ENCODE results near the gene ANKRD11.
"Not testable (repeated sequence)": the region's sequence is repeated elsewhere in the genome, so short reads cannot be mapped to it uniquely, and the experiment has no call there.

The ANKRD11 gene

DNA sequence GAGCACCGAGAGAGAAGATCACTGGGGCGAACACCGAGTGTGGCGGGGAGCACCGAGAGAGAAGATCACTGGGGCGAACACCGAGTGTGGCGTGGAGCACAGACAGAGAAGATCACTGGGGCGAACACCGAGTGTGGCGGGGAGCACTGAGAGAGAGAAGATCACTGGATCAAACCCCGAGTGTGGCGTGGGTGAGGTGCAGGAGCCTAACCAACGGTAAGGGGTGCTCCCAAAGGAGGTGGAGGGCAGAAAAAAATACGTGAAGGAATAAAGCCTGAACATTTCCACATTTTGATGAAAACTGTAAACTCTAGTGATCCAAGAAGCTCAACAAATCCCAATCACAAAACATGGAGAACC is 100.2 kb downstream of the ANKRD11 start:
- H3K4me3 Mint-ChIP-seq; H3K27ac Mint-ChIP-seq; DNase-seq (ENCODE audit: low spot score in 2 of 2); ATAC-seq; H3K9me3 Mint-ChIP-seq: not testable (repeated sequence)
- peaks cover 73% of the 10 kb centered on the region for H3K4me1 Mint-ChIP-seq
- H3K36me3 Mint-ChIP-seq: peaks cover 80% of the 10 kb centered on the region

DNA sequence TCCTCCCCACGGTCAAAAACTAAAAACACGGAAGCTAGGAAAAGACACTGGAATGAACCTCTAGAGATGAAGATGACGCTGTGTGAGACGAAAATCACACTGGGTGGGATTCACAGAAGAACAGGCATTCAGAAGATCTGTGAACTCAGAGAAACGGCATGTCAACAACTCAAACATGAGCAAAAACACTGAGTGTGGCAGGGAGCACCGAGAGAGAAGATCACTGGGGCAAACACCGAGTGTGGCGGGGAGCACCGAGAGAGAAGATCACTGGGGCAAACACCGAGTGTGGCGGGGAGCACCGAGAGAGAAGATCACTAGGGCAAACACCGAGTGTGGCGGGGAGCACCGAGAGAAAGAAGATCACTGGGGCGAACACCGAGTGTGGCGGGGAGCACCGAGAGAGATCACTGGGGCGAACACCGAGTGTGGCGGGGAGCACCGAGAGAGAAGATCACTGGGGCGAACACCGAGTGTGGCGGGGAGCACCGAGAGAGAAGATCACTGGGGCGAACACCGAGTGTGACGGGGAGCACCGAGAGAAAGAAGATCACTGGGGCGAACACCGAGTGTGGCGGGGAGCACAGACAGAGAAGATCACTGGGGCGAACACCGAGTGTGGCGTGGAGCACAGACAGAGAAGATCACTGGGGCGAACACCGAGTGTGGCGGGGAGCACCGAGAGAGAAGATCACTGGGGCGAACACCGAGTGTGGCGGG is 100.7 kb downstream of the ANKRD11 start:
- peaks cover 69% of the 10 kb centered on the region for H3K4me1 Mint-ChIP-seq
- H3K4me3 Mint-ChIP-seq: not testable (repeated sequence)
- peaks cover 74% of the 10 kb centered on the region for H3K36me3 Mint-ChIP-seq

DNA sequence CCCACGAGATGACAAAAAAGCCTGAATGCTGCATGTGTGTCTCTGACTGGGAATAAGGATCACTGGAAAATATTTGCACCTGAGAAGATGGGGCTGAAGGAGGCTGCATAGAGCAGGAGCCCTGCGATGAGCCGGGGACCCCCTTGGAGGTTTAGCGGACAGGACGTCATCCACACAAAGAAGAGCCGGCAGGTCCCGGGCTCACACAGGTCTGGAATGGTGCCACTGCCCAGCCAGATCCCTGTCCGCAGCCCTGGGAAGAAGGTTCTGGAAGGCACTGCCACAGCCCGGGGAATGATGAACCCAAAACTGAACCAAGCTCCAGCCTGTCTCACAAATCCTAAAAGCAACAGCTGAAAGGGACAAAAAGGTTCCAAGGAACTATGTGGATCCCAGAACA is 101.8 kb downstream of the ANKRD11 start:
- Mint-ChIP-seq H3K4me3 (no peak overlapping the region), H3K9me3 (peaks cover 3% of the 10 kb centered on the region), H3K4me1 (peaks cover 71% of the 10 kb centered on the region), H3K36me3 (peaks cover 67% of the 10 kb centered on the region), H3K27ac (peak overlapping the region; percentile 63)
- DNase-seq (ENCODE audit: low spot score in 2 of 2) (no peak), ATAC-seq (no peak)

More for the DNA sequence above, 100.7 kb downstream of the ANKRD11 start:
- peak overlapping the region; percentile 13 for H3K27ac Mint-ChIP-seq
- ATAC-seq; DNase-seq (ENCODE audit: low spot score in 2 of 2); H3K9me3 Mint-ChIP-seq: not testable (repeated sequence)

DNA sequence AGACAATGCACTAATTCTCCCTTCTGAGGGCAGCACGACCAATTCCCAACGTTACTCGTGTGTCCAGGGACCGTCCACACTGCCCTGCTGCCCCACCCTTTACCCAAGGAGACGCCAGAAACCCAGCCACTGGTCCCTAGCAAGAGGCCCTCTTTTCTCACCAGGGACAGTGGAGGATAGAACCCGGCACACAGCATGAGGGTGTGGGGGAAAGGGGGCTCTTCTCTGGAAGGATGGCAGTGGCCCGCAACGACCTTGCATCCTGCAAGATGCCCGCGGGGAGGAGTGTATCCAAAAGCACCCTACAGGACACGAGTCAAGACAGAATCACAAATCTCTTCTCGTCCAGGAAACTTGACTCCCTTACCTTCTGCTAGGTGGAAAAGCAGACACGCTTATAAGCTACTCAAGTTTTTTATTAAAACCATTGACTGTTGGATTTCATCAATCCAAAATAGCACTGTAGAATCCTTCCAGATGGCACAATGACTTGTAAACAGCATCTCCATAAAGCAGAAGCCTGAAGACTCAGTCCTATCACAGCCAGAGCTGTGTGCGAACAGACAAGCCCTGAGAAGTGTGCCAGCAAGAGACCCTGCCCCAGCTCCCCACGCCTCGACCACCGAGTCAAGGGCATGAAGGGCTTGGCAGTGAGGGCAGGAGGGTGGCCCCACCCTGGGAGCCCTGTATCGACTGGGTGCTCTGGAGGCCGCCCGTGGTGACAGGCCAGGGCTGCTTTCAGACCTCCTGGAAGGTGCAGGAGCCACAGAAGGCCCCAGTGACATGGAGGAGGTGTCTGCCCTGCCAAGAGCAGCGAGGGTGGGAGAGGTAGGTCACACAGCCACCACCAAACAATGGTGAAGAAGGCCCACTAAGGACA is 103.8 kb downstream of the ANKRD11 start:
- Mint-ChIP-seq H3K9me3 (peaks cover 3% of the 10 kb centered on the region), H3K36me3 (peaks cover 60% of the 10 kb centered on the region), H3K4me3 (no peak overlapping the region), H3K27ac (peak overlapping the region; percentile 79), H3K4me1 (peaks cover 76% of the 10 kb centered on the region)
- ATAC-seq (no peak), DNase-seq (ENCODE audit: low spot score in 2 of 2) (no peak)

DNA sequence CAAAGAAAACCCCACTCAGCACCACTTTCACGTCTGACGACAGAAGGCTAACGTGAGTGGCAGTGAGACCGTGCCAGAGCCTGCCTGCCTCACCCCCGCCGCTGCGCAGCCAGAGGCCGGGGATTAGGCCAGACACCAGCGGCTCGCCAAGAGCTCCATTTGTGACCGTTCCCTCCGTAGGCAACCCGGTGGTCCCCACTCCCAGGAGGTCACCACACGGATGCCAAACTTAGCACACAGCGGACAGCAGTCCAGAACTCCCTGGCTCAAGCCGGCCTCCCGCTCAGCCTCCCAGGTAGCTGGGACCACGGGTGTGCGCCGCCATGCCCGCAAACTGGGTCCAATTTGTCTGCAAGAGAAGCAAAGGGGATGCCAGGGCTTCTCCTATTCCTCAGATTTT is 104.6 kb downstream of the ANKRD11 start:
- Mint-ChIP-seq H3K27ac (peak overlapping the region; percentile 79), H3K9me3 (peaks cover 3% of the 10 kb centered on the region), H3K4me1 (peaks cover 84% of the 10 kb centered on the region), H3K4me3 (no peak overlapping the region), H3K36me3 (peaks cover 52% of the 10 kb centered on the region)
- ATAC-seq: no peak
- DNase-seq (ENCODE audit: low spot score in 2 of 2): no peak

DNA sequence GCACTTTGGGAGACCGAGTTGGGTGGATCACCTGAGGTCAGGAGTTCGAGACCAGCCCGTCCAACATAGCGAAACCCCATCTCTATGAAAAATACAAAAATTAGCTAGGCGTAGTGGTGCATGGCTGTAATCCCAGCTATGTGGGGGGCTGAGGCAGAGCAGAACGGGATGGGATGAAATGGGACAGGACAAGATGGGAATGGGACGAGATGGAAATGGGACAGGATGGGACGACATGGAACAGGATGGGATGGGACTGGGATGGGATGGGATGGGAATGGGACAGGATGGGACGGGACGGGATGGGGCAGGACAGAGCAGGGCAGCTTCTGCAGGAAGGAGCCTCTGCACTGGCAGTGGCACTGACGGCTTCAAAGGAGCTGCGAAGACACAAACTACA is 106.1 kb downstream of the ANKRD11 start:
- Mint-ChIP-seq H3K27ac (peak overlapping the region; percentile 50), H3K4me3 (peak overlapping the region; percentile 50), H3K36me3 (peaks cover 46% of the 10 kb centered on the region), H3K9me3 (peaks cover under 1% of the 10 kb centered on the region), H3K4me1 (peaks cover 93% of the 10 kb centered on the region)
- no peak for DNase-seq (ENCODE audit: low spot score in 2 of 2)
- ATAC-seq: no peak

DNA sequence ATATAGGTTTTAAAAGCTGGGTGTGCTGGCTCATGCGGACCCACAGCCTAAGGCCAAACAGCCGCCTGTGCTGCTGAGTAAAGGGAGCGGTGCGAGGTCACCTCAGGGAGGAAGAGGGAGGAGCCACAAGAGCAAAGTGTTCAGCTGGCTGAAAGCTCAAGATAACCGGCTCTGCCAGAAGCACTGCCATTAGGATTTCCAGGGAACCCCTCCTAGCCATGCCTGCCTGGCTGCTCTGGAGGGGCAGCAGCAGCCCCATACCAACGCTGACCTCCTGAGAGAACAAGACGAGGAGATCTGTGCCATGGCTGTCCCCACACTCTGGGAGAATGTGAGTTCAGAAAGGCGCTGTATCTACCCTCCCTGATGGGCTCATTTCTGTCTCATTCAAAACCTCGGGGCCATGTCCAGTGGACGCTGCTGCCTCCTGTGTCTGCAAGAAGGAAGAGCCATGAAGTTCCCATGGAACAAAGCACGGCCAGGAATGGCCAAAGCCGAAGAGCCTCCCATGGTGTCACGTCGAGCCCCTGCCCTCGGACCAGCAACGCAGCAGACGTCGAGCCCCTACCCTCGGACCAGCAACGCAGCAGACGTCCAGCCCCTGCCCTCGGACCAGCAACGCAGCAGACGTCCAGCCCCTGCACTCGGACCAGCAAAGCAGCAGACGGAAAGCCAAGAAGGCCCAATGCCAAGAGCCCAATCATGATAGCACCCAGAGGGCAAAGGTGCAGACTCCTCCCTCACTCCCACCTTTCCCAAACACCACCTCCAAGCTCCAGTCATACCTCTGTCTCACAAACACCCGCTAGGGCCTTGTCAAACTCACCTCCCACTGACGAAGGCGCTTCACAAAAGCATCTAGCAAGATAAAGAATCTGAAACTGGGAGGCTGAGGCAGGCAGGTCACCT is 107.0 kb downstream of the ANKRD11 start:
- H3K4me3 Mint-ChIP-seq: peak overlapping the region; percentile 50
- DNase-seq (ENCODE audit: low spot score in 2 of 2) (peak in 1 of 2 donors; percentile 63), ATAC-seq (peak; percentile 90)
- peaks cover 86% of the 10 kb centered on the region for H3K4me1 Mint-ChIP-seq
- no peaks in the 10 kb centered on the region for H3K9me3 Mint-ChIP-seq
- H3K27ac Mint-ChIP-seq: peak overlapping the region; percentile 50
- H3K36me3 Mint-ChIP-seq: peaks cover 38% of the 10 kb centered on the region

DNA sequence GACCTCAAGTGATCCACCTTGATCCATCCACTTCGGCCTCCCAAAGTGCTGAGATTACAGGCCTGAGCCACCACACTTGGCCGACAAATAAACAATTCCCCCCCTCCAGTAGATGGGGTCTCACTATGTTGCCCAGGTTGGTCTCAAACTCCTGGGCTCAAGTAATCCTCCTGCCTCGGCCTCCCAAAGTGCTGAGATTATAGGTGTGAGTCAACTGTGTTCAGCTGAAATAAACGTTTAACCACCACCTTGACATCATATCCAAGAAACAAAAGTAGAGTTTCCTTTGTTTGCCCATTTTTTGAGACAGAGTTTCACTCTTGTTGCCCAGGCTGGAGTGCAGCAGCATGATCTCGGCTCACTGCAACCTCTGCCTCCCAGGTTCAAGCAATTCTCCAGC is 107.8 kb downstream of the ANKRD11 start:
- not testable (repeated sequence) for H3K9me3 Mint-ChIP-seq; DNase-seq (ENCODE audit: low spot score in 2 of 2)
- peak; percentile 58 for ATAC-seq
- Mint-ChIP-seq H3K4me3 (peak overlapping the region; percentile 50), H3K27ac (peak overlapping the region; percentile 50), H3K4me1 (peaks cover 88% of the 10 kb centered on the region), H3K36me3 (peaks cover 32% of the 10 kb centered on the region)

DNA sequence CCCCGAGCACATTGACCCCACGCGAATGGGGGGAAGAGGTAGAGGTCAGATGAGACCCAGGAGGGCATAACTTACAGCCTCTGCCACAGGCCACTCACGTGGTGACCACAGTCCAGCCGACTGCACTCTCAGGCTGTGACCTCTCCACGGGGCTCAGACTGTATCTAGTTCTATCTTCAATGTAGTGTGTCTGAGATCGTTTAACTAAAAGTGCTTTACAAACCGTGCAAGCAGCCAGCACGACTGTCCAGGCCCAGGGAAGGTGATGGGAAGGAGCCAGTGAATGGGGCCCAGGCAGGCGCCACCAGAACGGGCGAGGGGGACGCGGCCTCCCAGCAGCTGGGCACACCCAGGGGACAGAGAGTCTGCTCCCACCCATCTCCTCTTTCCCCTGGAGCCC is 108.6 kb downstream of the ANKRD11 start:
- Mint-ChIP-seq H3K27ac (no peak overlapping the region), H3K4me1 (peaks cover 89% of the 10 kb centered on the region), H3K9me3 (no peaks in the 10 kb centered on the region), H3K4me3 (no peak overlapping the region), H3K36me3 (peaks cover 25% of the 10 kb centered on the region)
- DNase-seq (ENCODE audit: low spot score in 2 of 2): no peak
- ATAC-seq: no peak

DNA sequence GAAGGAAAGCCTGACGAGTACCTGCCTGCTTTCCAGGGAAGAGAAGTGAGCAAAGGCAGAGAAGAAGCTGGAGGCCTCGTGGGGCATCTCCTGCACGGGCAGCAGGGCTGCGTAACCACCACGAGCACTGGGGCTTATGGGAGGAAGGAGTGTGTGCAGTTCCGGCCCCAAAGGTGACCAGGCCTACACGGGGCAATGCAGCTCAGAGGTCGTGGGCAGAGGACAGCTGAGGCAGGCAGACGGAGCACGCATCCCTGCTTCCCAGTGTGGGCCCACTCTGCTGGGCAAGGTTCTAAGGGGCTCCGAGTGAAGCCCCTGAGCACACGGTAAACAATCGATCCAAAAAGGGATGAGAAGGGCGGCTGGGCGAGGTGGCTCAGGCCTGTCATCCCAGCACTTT is 109.7 kb downstream of the ANKRD11 start:
- peaks cover 23% of the 10 kb centered on the region for H3K36me3 Mint-ChIP-seq
- no peak for ATAC-seq
- peaks cover 78% of the 10 kb centered on the region for H3K4me1 Mint-ChIP-seq
- peak overlapping the region; percentile 54 for H3K27ac Mint-ChIP-seq
- no peaks in the 10 kb centered on the region for H3K9me3 Mint-ChIP-seq
- no peak for DNase-seq (ENCODE audit: low spot score in 2 of 2)
- no peak overlapping the region for H3K4me3 Mint-ChIP-seq

DNA sequence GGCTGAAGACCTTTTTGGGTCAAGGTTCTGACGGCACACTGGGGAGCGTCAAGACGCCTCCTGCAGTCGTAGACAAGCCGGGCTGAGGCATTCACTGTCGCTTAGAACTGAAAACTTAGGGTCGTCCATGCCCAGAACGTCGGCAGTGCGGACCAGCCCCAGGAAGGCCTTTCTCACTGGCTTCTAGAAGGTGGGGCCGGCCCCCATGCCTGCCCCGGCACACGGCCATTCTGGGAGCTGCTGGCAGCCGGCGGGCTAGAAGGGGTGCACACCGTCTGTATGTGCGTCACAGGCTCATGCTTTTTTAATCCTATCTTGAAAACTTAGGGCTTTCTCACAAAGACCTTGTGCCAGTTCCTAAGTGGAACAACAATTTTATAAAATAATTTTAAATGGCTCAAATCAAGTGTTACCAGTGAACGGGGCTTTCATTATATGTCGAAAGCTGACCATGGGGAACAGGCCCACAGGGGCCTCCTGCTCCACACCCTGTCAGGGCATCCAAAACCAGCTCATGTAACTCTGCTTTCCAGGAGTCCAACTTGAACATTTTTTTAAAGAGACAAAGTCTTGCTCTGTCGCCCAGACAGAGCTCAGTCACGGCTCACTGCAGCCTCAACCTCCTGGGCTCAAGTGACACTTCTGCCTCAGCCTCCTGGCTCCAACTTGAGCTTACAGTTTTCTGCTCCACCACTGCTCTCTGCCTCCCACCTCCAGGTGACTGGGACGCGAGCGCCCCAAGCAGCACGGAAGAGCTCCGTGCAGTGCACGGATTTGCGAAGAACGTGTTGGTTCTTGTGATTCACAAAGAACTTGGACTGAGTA is 111.2 kb downstream of the ANKRD11 start:
- no peak for ATAC-seq

DNA sequence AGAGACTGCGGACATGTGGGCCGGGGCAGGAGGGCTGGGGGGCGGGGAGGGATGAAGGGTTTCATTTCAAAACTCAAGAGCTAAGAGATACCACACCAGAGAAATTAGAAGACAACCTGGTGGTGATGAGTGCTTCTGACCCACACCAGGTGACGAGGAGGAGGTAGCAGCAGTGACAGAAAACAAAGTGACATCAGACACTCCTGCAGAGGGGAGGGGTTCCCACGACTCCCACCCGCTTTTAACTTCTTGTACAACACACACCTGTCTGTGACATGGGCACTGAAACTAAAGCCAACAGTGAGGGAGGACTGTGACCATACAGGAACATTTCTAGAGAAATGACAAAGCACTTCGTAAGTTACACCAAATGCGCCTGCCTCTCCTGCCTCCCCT is 112.9 kb downstream of the ANKRD11 start:
- Mint-ChIP-seq H3K27ac (peak overlapping the region; percentile 78), H3K9me3 (no peaks in the 10 kb centered on the region), H3K4me1 (peaks cover 68% of the 10 kb centered on the region), H3K36me3 (peaks cover 24% of the 10 kb centered on the region), H3K4me3 (no peak overlapping the region)
- ATAC-seq: peak; percentile 63
- DNase-seq (ENCODE audit: low spot score in 2 of 2): no peak

More for the DNA sequence above, 111.2 kb downstream of the ANKRD11 start:
- Mint-ChIP-seq H3K4me3 (no peak overlapping the region), H3K9me3 (no peaks in the 10 kb centered on the region), H3K36me3 (peaks cover 23% of the 10 kb centered on the region), H3K4me1 (peaks cover 73% of the 10 kb centered on the region), H3K27ac (peak overlapping the region; percentile 54)
- DNase-seq (ENCODE audit: low spot score in 2 of 2): no peak

DNA sequence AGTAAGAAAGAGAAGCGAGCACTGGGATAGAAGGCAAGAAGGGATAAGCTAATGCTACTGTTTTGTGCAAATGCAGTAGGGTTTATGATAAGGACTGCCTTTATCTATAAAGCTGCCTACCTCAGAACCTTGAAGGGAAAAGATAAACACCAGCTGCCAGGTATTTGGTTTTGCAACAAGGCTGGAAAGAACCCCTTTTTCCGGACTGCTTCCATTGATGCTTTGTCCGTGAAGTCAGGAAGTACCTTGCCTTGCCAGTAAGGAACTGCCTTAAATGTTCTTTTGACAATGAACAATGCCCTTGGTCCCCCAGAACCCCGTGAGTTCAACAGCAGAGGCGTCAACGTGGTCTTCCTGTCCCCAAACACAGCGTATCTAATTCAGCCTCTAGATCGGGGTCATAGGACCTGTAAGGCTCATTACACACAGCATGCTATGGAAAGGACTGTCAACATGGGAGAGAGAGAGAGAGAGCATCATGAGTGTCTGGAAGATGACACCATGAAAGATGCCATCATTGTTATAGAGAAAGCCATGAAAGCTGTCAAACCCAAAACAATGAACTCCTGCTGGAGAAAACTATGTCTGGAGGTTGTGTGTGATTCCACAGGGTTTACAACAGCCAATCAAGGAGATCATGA is 113.4 kb downstream of the ANKRD11 start:
- Mint-ChIP-seq H3K4me1 (peaks cover 68% of the 10 kb centered on the region), H3K9me3 (no peaks in the 10 kb centered on the region), H3K4me3 (no peak overlapping the region), H3K27ac (peak overlapping the region; percentile 78), H3K36me3 (peaks cover 25% of the 10 kb centered on the region)
- ATAC-seq: peak; percentile 40
- DNase-seq (ENCODE audit: low spot score in 2 of 2): no peak

DNA sequence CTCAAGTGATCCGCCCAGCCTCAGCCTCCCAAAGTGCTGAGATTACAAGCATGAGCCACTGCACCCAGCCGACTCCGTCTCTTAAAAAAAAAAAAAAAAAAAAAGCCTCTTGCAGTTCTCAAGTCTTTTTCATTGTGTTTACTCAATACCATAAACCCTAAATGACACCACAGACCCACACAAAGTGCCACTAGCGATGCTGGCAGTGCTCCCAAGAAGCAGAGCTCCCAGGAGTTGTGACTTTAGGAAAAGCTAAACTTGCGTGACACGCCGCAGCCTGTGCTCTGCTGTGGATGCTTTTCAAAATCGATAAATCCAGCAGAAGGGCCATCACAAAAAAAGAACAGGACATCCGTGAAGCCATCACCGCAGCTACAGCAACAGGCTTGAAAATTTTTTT is 114.7 kb downstream of the ANKRD11 start:
- Mint-ChIP-seq H3K27ac (no peak overlapping the region), H3K36me3 (peaks cover 38% of the 10 kb centered on the region), H3K4me3 (no peak overlapping the region), H3K9me3 (no peaks in the 10 kb centered on the region), H3K4me1 (peaks cover 68% of the 10 kb centered on the region)
- no peak for ATAC-seq
- DNase-seq (ENCODE audit: low spot score in 2 of 2): no peak

Data from stimulated activated effector memory CD8-positive, alpha-beta T cell treated with anti-CD3 and anti-CD28 coated beads, Interleukin-12 subunit alpha, Interleukin-12 subunit beta, amount 100 ng/mL, for 72 hours (primary cell).